CD14-positive monocyte (primary cell): ENCODE measurements around the gene H6PD. TPM values are rescaled to one million over a fixed set of nuclear protein-coding genes. Genes with fewer than 3 reads are reported as not detected.
A peak's percentile ranks its signal among the peaks of the same experiment; 100 is the strongest.

Source experiments
- DNase-seq, 3 donors: peaks; one replicate each; pipeline ENCODE4 v3.0.0-alpha.2; 2011 to 2022
- H2AFZ ChIP-seq: 2 replicates; pipeline ENCODE4 v1.6.0; 2012; ENCODE audit warnings: mild to moderate bottlenecking, low read depth, low read length, inconsistent platforms; ENCODE audit not compliant: insufficient read depth, poor library complexity, severe bottlenecking
- H3K27ac ChIP-seq, 2 donors: 1 replicate in 1 of 2; 2 replicates in 1 of 2; pipeline ENCODE4 v1.5.1; 2012 to 2013; ENCODE audit warnings: low read length in 2 of 2, control low read depth in 1 of 2, inconsistent platforms in 1 of 2, low read depth in 1 of 2, mild to moderate bottlenecking in 1 of 2
- H3K27me3 ChIP-seq, 2 donors: one replicate each; pipeline versions ENCODE4 v1.6.0 to v1.6.1; 2011 to 2013; ENCODE audit warnings: low read length in 2 of 2; ENCODE audit not compliant: control insufficient read depth in 2 of 2, insufficient read depth in 2 of 2
- H3K36me3 ChIP-seq, 2 donors: replicated peaks in 1 of 2; 1 replicate in 1 of 2; 2 replicates in 1 of 2; pipeline versions ENCODE4 v1.5.1 to v1.6.1; 2012 to 2013; ENCODE audit warnings: low read length in 2 of 2, control low read depth in 1 of 2, inconsistent platforms in 1 of 2, mild to moderate bottlenecking in 1 of 2; ENCODE audit not compliant: insufficient read depth in 2 of 2, control insufficient read depth in 1 of 2
- H3K4me1 ChIP-seq, 2 donors: 1 replicate in 1 of 2; 2 replicates in 1 of 2; pipeline versions ENCODE4 v1.5.1 to v1.6.1; 2012 to 2013; ENCODE audit warnings: low read length in 2 of 2, control low read depth in 1 of 2, inconsistent platforms in 1 of 2, mild to moderate bottlenecking in 1 of 2, moderate library complexity in 1 of 2; ENCODE audit not compliant: insufficient read depth in 2 of 2, control insufficient read depth in 1 of 2
- H3K4me2 ChIP-seq: replicated peaks from 2 replicates; pipeline ENCODE3; 2012; ENCODE audit warnings: low read length, moderate library complexity, mild to moderate bottlenecking; ENCODE audit not compliant: poor library complexity, severe bottlenecking; ENCODE audit errors: extremely low read depth
- H3K4me3 ChIP-seq, 3 experiments: fragments of 200-600 bp in 1 of 3; sonication (generic) in 1 of 3; replicated peaks in 1 of 3; 1 replicate in 2 of 3; 2 replicates in 1 of 3; pipeline ENCODE4 v1.5.1; 2011 to 2013; ENCODE audit warnings: low read length in 3 of 3, mild to moderate bottlenecking in 3 of 3, control low read depth in 2 of 3, low read depth in 2 of 3, inconsistent platforms in 1 of 3, moderate library complexity in 1 of 3
- H3K79me2 ChIP-seq: 2 replicates; pipeline ENCODE4 v1.6.0; 2012; ENCODE audit warnings: mild to moderate bottlenecking, control low read depth, inconsistent platforms, low read length, moderate library complexity; ENCODE audit not compliant: insufficient read depth
- H3K9ac ChIP-seq: 2 replicates; pipeline ENCODE4 v1.6.0; 2017; ENCODE audit warnings: low read length, mild to moderate bottlenecking; ENCODE audit not compliant: insufficient read depth, poor library complexity, severe bottlenecking
- H3K9me3 ChIP-seq, 2 donors: replicated peaks in 1 of 2; 1 replicate in 1 of 2; 2 replicates in 1 of 2; pipeline versions ENCODE4 v1.5.1 to v1.6.1; 2012 to 2013; ENCODE audit warnings: low read length in 2 of 2, control low read depth in 1 of 2; ENCODE audit not compliant: control insufficient read depth in 1 of 2, insufficient read depth in 1 of 2
- H4K20me1 ChIP-seq: 2 replicates; pipeline ENCODE4 v1.6.0; 2012; ENCODE audit warnings: mild to moderate bottlenecking, low read length, control low read depth, moderate library complexity; ENCODE audit not compliant: insufficient read depth
- H3K27ac Mint-ChIP-seq, 7 donors: one replicate each; pipeline ENCODE4 v1.8.0; 2020; ENCODE audit warnings: mild to moderate bottlenecking in 7 of 7, mixed read lengths in 7 of 7, moderate library complexity in 6 of 7, inconsistent platforms in 2 of 7
- H3K27me3 Mint-ChIP-seq, 3 donors: one replicate each; pipeline ENCODE4 v1.8.0; 2021 to 2022; ENCODE audit warnings: low read depth in 3 of 3, mild to moderate bottlenecking in 3 of 3, mixed read lengths in 3 of 3, moderate library complexity in 3 of 3, inconsistent platforms in 1 of 3
- H3K36me3 Mint-ChIP-seq, 2 donors: one replicate each; pipeline ENCODE4 v1.8.0; 2020; ENCODE audit warnings: mixed read lengths in 2 of 2, inconsistent platforms in 1 of 2, mild to moderate bottlenecking in 1 of 2
- H3K4me1 Mint-ChIP-seq: one replicate; pipeline ENCODE4 v1.8.0; 2020; ENCODE audit warnings: mild to moderate bottlenecking, mixed read lengths
- H3K4me3 Mint-ChIP-seq, 2 donors: one replicate each; pipeline ENCODE4 v1.8.0; 2020; ENCODE audit warnings: mild to moderate bottlenecking in 2 of 2, mixed read lengths in 2 of 2, moderate library complexity in 1 of 2
- H3K9me3 Mint-ChIP-seq, 7 donors: one replicate each; pipeline ENCODE4 v1.8.0; 2020 to 2022; ENCODE audit warnings: mixed read lengths in 7 of 7, mild to moderate bottlenecking in 6 of 7, moderate library complexity in 6 of 7, inconsistent platforms in 2 of 7
- WGBS: methylation state at CpG from one replicate; pipeline ENCODE4 v1.1.5; 2013; ENCODE audit warnings: missing lambda C conversion rate; ENCODE audit not compliant: insufficient coverage; 5-methylcytosine and 5-hydroxymethylcytosine counted together
- intact Hi-C, 2 donors: fragments of 100-400 bp; cut with micrococcal nuclease; formaldehyde crosslinking; loops; one replicate each; pipeline versions ENCODE4 v1.15.0 to v1.15.1; 2023
- polyA plus RNA-seq, 3 donors: library from polyadenylated mRNA; depleted of rRNA in 1 of 3; unstranded in 2 of 3; stranded (reverse) in 1 of 3; fragments of 300-500 nt in 2 of 3; fragments of >200 nt in 1 of 3; fragmentation: Illumina TruSeq in 2 of 3; gene quantifications; 1 replicate in 2 of 3; 2 replicates in 1 of 3; pipeline ENCODE4 v1.2.3, GENCODE V29; 2012 to 2021
- TF ChIP-seq, protein P1 (sequence below): fragments of 200-600 bp; IDR thresholded peaks from one replicate; pipeline ENCODE4 v1.8.0; 2022; ENCODE audit warnings: antibody characterized with exemption, mild to moderate bottlenecking

Gene H6PD
- polyA plus RNA-seq, 3 donors = 8.6 to 15.9 (median 11.4) TPM

DNA sequence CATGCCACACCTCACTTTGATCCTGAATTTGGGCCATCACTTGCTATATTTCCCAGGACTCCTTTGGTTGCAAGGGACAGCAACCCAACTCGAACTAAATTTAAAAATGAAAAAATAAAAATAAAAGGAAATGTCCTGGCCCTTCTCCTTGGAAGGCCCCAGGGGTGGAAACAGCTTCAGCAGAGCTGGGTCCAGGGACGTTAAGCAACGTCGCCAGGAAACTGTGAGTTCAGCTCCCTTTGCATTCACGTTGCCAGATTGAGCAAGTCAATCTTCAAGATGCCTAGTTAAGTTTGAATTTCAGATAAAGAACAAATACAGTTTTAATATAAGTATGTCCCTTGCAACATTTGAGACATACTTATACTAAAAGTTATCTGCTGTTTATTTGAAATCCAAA, 43.5 kb downstream of the H6PD start:
- Histone ChIP-seq H3K4me1 (peaks cover 45 to 46% of the 10 kb centered on the region in 2 donors), H3K27ac (no peak overlapping the region), H3K36me3 (no peaks in the 10 kb centered on the region), H3K27me3 (peaks cover 0 to 12% of the 10 kb centered on the region in 2 donors), H4K20me1 (no peaks in the 10 kb centered on the region), H3K4me3 (no peak overlapping the region), H3K79me2 (no peaks in the 10 kb centered on the region), H3K4me2 (no peak overlapping the region), H3K9me3 (no peaks in the 10 kb centered on the region), H3K9ac (no peak overlapping the region), H2AFZ (no peak overlapping the region)
- no peak for DNase-seq
- Mint-ChIP-seq H3K27me3 (peaks cover 11 to 22% (median 16%) of the 10 kb centered on the region in 3 donors), H3K4me1 (peaks cover 50% of the 10 kb centered on the region), H3K9me3 (peaks cover 0 to 8% (median 3%) of the 10 kb centered on the region in 7 donors), H3K27ac (no peak overlapping the region), H3K4me3 (no peak overlapping the region), H3K36me3 (peaks cover 2 to 3% of the 10 kb centered on the region in 2 donors)
- intact Hi-C loops = no loop called here
- TF ChIP-seq, protein P1, sequence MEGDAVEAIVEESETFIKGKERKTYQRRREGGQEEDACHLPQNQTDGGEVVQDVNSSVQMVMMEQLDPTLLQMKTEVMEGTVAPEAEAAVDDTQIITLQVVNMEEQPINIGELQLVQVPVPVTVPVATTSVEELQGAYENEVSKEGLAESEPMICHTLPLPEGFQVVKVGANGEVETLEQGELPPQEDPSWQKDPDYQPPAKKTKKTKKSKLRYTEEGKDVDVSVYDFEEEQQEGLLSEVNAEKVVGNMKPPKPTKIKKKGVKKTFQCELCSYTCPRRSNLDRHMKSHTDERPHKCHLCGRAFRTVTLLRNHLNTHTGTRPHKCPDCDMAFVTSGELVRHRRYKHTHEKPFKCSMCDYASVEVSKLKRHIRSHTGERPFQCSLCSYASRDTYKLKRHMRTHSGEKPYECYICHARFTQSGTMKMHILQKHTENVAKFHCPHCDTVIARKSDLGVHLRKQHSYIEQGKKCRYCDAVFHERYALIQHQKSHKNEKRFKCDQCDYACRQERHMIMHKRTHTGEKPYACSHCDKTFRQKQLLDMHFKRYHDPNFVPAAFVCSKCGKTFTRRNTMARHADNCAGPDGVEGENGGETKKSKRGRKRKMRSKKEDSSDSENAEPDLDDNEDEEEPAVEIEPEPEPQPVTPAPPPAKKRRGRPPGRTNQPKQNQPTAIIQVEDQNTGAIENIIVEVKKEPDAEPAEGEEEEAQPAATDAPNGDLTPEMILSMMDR = no peak
- no CpG with 5 or more reads among the region's 5 CpGs for WGBS

DNA sequence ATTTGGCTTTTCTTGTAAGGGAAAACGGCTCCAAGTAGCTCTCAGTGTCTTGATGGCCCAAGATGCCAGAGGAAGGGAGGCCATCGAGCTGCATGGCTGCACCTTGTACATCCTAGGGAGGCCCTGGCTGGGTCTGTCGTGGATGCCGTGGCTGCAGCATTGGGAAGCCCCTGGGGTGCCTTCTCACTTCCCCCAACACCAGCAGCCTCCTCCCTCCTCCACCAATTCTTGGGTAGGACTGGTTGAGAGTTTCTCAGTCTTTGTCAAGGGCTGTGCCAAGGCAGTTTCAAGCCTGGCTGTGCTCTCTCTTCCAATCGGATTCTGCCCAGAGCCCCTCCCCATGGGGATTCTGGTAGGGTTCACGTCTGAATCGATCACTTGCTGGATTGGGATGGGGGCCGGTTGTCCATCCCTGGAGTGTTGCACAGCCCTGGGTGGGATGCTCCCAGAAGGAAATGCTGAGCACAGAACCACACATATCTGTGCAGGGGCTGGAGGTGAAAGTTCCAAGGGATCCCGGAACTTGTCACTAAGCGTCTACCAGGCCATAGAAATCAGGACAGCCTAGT, 44.1 kb downstream of the H6PD start:
- H3K27ac Mint-ChIP-seq = peak overlapping the region in 1 of 7 donors; percentile 41
- TF ChIP-seq, protein P1 = no peak
- no peaks in the 10 kb centered on the region for H3K36me3 ChIP-seq
- H3K4me3 Mint-ChIP-seq = no peak overlapping the region
- H3K4me2 ChIP-seq = no peak overlapping the region
- no peak for DNase-seq
- H3K27me3 Mint-ChIP-seq = peaks cover 13 to 22% (median 19%) of the 10 kb centered on the region in 3 donors
- no peak overlapping the region for H3K9ac ChIP-seq
- H3K9me3 ChIP-seq = no peaks in the 10 kb centered on the region
- peaks cover 45 to 46% of the 10 kb centered on the region in 2 donors for H3K4me1 ChIP-seq
- intact Hi-C loops = no loop called here
- no peak overlapping the region for H3K27ac ChIP-seq
- H2AFZ ChIP-seq = no peak overlapping the region
- H4K20me1 ChIP-seq = no peaks in the 10 kb centered on the region
- H3K9me3 Mint-ChIP-seq = peaks cover 0 to 8% (median 3%) of the 10 kb centered on the region in 7 donors
- no peak overlapping the region for H3K4me3 ChIP-seq
- 77% methylated on average over 5 of the region's 10 CpGs for WGBS
- H3K4me1 Mint-ChIP-seq = peaks cover 50% of the 10 kb centered on the region
- peaks cover 0 to 12% of the 10 kb centered on the region in 2 donors for H3K27me3 ChIP-seq
- H3K79me2 ChIP-seq = no peaks in the 10 kb centered on the region
- peaks cover 2 to 3% of the 10 kb centered on the region in 2 donors for H3K36me3 Mint-ChIP-seq
